Measurements from ENCODE around the gene PRTG. TPM values are rescaled to one million over a fixed set of nuclear protein-coding genes. Genes with fewer than 3 reads are reported as not detected.

Gene PRTG
- polyA plus RNA-seq, 1 of the 3 experiments (the other 2 are of a cell fraction), result 3.0 TPM

GRCh38 chr15:55766676-55767075 lies 23.7 kb upstream of the PRTG start:
- Histone ChIP-seq H3K36me3 (replicated peaks in 1 of 2; ENCODE audit: control insufficient read depth in 1 of 2, insufficient read depth in 2 of 2, low read length in 1 of 2) (no peaks in the 10 kb centered on the region), H3K4me1 (ENCODE audit: control insufficient read depth in 1 of 2, insufficient read depth in 2 of 2, low read depth in 1 of 2, low read length in 1 of 2) (peaks cover 0 to 9% of the 10 kb centered on the region in 2 experiments; a peak in 2 of 4 replicates), H3F3A (replicated peaks; ENCODE audit: insufficient read depth) (no peaks in the 10 kb centered on the region), H3K9me3 (no peaks in the 10 kb centered on the region), H4K20me1 (ENCODE audit: insufficient read depth) (no peaks in the 10 kb centered on the region), H3K4me3 (ENCODE audit: low read depth in 2 of 2, low read length in 1 of 2) (no peak overlapping the region), H3K4me2 (no peak overlapping the region), H3K9me2 (no peaks in the 10 kb centered on the region), H3K9ac (no peak overlapping the region), H2AFZ (ENCODE audit: low read depth) (no peak overlapping the region), H3K27me3 (ENCODE audit: insufficient read depth) (no peaks in the 10 kb centered on the region), H3K27ac (ENCODE audit: low read depth in 2 of 2, low read length in 1 of 2) (no peak overlapping the region), H3K79me2 (ENCODE audit: insufficient read depth) (no peaks in the 10 kb centered on the region)
- POLR2A ChIA-PET, result no interaction called here
- 86% methylated on average over 4 of the region's 4 CpGs for WGBS (ENCODE audit: low lambda C conversion rate)
- TF ChIP-seq RXRA (IDR thresholded peaks at IDR 0.05; ENCODE audit: borderline replicate concordance, low read depth) (no peak), JUND (IDR thresholded peaks at IDR 0.05) (no peak), GATA2 (CRISPR knock-in tag; IDR thresholded peaks at IDR 0.05) (no peak), EP300 (IDR thresholded peaks at IDR 0.05; ENCODE audit: borderline replicate concordance in 1 of 2, low read depth in 1 of 2, low read length in 1 of 2) (no peak), GABPA (IDR thresholded peaks at IDR 0.05; ENCODE audit: low read depth) (no peak), REST (IDR thresholded peaks at IDR 0.05; ENCODE audit: low read depth, low read length) (no peak), MAX (IDR thresholded peaks at IDR 0.05; ENCODE audit: low read depth) (no peak), MXI1 (IDR thresholded peaks at IDR 0.05; ENCODE audit: low read depth, low read length) (no peak), SMC3 (IDR thresholded peaks at IDR 0.05; ENCODE audit: low read depth, low read length) (no peak), CTCF (IDR thresholded peaks at IDR 0.05) (no peak), PBX3 (IDR thresholded peaks at IDR 0.05) (no peak), RAD21 (IDR thresholded peaks at IDR 0.05; ENCODE audit: low read length) (no peak), NFIC (IDR thresholded peaks at IDR 0.05; ENCODE audit: borderline replicate concordance) (no peak), CHD2 (IDR thresholded peaks at IDR 0.05; ENCODE audit: low read length, partially characterized antibody) (no peak), YY1 (IDR thresholded peaks at IDR 0.05; ENCODE audit: low read depth) (no peak), SIN3A (IDR thresholded peaks at IDR 0.05; ENCODE audit: borderline replicate concordance, low read depth, low read length) (no peak), USF1 (IDR thresholded peaks at IDR 0.05; ENCODE audit: borderline replicate concordance, low read depth) (no peak), USF2 (IDR thresholded peaks at IDR 0.05; ENCODE audit: borderline replicate concordance, low read depth, low read length) (no peak)
- CTCF ChIA-PET, result no interaction called here
- no peak for DNase-seq

Measured in SK-N-SH (cell line).